ENCODE data around the gene TTC39C.
"Not testable (repeated sequence)": the region's sequence is repeated elsewhere in the genome, so short reads cannot be mapped to it uniquely, and the experiment has no call there.

Gene TTC39C

GRCh38 chr18:24055009-24055804, 40.7 kb downstream of the TTC39C start:
- peak in 1 of 5 experiments; percentile 32 for DNase-seq

DNA sequence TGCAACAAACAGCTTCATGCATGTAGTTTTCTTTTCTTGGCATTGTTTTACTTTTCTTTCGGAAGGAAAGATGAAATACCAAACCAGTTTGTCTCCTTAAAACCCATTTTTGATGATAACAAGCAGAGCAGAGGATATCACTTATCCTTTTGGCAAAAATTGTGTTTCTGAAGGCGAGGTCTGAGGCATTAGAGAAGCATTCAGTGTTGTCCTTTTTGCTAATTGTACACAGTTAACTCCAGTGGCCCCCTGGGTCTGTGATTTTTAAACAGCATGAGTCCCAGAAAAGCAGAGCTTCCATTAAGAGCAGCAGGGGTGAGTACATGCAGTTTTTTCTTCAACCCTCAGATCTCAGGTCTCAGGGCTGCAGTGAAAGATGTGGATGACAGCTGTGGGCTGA, 41.3 kb downstream of the TTC39C start:
- DNase-seq, result no peak

- no peak for DNase-seq
Observed at GRCh38 chr18:24056506-24056905, 42.0 kb downstream of the TTC39C start.

DNA sequence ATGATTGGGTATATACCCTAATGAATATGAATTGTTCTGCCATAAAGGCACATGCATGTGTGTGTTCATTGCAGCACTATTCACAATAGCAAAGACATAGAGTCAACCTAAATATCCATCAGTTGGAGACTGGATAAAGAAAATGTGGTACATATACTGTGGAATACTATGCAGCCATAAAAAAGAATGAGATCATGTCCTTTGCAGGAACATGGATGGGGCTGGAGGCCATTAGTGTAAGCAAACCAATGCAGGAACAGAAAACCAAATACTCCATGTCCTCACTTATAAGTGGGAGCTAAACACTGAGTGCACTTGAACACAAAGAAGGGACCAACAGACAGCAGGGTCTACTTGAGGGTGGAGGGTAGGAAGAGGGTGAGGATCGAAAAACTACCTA, 43.2 kb downstream of the TTC39C start:
- no peak for DNase-seq

GRCh38 chr18:24059385-24059784, 44.8 kb downstream of the TTC39C start:
- not testable (repeated sequence) for DNase-seq

GRCh38 chr18:24060644-24061043, 46.1 kb downstream of the TTC39C start:
- DNase-seq, result no peak

GRCh38 chr18:24063121-24063731, 48.7 kb downstream of the TTC39C start:
- DNase-seq, result no peak

DNA sequence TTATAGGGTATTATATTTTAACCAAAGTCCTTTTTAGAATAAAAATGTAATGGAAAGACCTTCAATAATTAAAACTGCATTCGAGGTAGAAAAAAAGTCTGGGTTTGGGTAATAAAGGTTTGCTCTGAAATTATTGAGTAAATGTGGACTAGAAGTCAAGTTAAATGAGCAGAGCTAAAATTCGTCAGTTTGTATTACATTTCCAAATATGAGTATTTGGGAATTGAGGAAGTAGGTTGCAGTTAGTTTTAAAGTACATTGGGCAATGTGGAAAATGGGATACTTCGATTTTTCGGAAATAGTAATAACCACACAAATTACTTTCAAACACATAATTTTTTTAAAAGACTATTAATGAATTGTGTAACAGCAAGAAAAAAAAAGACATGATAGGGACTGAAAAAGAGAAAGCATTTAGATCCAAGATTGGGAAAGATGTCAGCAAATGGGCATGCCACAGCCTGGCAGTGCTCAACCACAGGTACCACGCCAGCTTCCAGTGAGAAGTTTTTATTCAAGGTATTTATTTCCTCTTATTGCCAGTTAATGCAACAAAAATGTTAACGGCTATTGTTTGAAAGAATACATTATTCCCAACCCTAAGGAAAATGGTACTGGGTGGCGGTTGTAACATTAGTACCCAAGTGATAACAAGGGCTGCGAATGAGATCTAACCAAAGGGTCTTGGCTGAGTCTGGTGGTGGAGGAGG, 50.0 kb downstream of the TTC39C start:
- DNase-seq, result no peak

DNA sequence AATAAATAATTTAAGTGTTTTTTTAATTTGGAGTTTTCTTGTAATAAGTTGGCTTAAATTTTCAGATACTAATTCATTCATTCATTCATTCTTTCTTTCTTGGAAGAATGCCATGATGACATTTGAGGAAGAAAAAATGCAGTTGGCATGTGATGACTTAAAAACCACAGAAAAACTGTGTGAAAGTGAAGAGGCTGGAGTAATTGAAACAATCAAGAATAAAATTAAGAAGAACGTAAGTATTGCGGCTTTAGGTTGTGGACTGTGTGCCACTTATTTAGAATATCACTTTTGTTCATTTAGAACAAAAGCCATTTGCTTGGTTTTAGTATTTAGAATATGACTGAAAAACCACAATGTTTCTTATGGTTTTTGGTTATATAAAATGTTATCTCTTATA, 51.4 kb downstream of the TTC39C start:
- DNase-seq, result peak in 1 of 5 experiments; percentile 13

GRCh38 chr18:24068945-24069693, 54.6 kb downstream of the TTC39C start:
- DNase-seq, result no peak

DNA sequence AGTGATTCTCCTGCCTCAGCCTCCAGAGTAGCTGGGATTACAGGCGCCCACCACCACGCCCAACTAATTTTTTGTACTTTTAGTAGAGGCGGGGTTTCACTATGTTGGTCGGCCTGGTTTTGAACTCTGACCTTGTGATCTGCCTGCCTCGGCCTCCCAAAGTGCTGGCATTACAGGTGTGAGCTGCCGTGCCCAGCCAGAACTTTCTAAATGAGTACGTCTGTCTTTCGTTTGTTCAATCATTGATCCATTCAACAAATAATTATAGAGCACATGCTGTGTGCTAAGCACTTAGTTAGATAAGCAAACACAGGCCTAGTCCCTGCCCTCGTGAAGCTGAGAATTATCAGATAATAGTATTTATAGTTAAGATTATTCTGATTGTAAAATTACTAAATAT, 56.5 kb downstream of the TTC39C start:
- DNase-seq, result no peak

GRCh38 chr18:24071779-24072178, 57.2 kb downstream of the TTC39C start:
- DNase-seq, result no peak

GRCh38 chr18:24072743-24073142, 58.2 kb downstream of the TTC39C start:
- DNase-seq, result no peak

- DNase-seq, result no peak
Observed at GRCh38 chr18:24073791-24074190, 59.2 kb downstream of the TTC39C start.

DNA sequence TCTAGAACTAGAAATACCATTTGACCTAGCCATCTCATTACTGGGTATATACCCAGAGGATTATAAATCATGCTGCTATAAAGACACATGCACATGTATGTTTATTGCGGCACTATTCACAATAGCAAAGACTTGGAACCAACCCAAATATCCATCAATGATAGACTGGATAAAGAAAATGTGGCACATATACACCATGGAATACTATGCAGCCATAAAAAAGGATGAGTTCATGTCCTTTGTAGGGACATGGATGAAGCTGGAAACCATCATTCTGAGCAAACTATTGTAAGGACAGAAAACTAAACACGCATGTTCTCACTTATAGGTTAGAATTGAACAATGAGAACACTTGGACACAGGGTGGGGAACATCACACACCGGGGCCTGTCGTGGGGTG, 60.2 kb downstream of the TTC39C start:
- not testable (repeated sequence) for DNase-seq

GRCh38 chr18:24075767-24076597, 61.4 kb downstream of the TTC39C start:
- peak in 4 of 5 experiments; percentile 23 to 90 (median 46) for DNase-seq

DNA sequence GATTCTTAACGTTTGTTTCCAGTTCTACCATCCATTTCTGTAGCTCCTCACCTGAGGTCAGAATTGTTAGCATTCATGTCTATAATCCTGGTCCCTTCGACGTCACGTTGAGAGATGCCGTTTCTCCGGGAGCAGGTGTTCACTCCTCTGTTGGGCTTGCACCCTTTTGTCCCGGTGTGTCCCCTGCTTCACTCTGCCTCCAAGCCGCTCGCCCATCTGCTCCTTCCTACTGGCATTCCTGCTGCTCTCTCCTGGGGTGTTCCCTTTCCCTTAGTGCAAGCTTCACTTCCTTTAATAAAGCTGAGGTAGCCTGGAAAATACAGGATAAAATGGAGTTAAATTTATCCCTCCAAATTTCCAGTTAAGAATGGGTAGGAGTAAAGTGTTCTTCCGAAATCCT, 62.4 kb downstream of the TTC39C start:
- no peak for DNase-seq

GRCh38 chr18:24078391-24078790, 63.8 kb downstream of the TTC39C start:
- no peak for DNase-seq

- peak in 1 of 5 experiments; percentile 57 for DNase-seq
Observed at GRCh38 chr18:24080861-24081260, 66.3 kb downstream of the TTC39C start.

GRCh38 chr18:24083550-24083949, 69.0 kb downstream of the TTC39C start:
- DNase-seq, result no peak

GRCh38 chr18:24086082-24086481, 71.5 kb downstream of the TTC39C start:
- no peak for DNase-seq

DNA sequence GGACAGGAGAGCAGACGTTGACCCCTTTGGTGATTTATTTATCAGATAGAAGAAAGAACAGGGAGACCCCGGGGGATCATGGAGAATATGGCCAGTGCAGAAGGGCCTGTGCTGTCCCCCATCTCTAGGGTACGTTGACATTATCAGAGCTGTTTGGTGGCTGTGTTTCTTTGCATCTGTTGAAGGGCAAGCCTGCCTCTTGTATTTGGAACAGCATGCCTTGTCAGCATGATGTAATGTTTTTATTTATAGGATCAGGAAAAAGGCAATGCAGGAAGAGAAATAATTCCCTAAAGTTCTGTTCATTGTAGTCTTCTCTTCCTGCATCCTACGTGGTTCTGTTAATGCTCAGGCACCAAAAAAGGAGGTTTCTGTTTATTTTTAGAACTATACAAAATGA, 74.5 kb downstream of the TTC39C start:
- DNase-seq, result no peak

All from T-helper 2 cell (primary cell).